Endothelial cell of umbilical vein (primary cell): ENCODE measurements around the gene SUCLG1.

Experiments used
- EZH2 ChIP-seq: IDR thresholded peaks from 2 replicates; pipeline ENCODE4 v1.6.1; 2012; ENCODE audit warnings: borderline replicate concordance, low read depth, mild to moderate bottlenecking, moderate library complexity, low read length, inconsistent platforms; ENCODE audit not compliant: severe bottlenecking
- FOS ChIP-seq: IDR thresholded peaks from 2 replicates; pipeline ENCODE4 v1.6.1; 2011; ENCODE audit warnings: mild to moderate bottlenecking, low read length, moderate library complexity, borderline replicate concordance; ENCODE audit not compliant: insufficient read depth
- JUN ChIP-seq: IDR thresholded peaks from 2 replicates; pipeline ENCODE4 v1.6.1; 2011; ENCODE audit warnings: borderline replicate concordance, low read depth; ENCODE audit not compliant: insufficient read length, insufficient read depth
- POLR2A ChIP-seq: IDR thresholded peaks from 2 replicates; pipeline ENCODE4 v1.6.1; 2012; ENCODE audit warnings: low read depth, mild to moderate bottlenecking, control low read depth, low read length
- POLR2AphosphoS5 ChIP-seq: IDR thresholded peaks from 2 replicates; pipeline ENCODE4 v1.6.1; 2012; ENCODE audit warnings: low read depth, mild to moderate bottlenecking, control low read depth, low read length, moderate library complexity; ENCODE audit not compliant: insufficient read depth
- TF ChIP-seq, protein P1 (sequence below), 2 donors: IDR thresholded peaks; 1 replicate in 1 of 2; 2 replicates in 1 of 2; pipeline ENCODE4 v1.5.1; 2011; ENCODE audit warnings: low read length in 2 of 2, mild to moderate bottlenecking in 2 of 2, moderate library complexity in 2 of 2, control low read depth in 1 of 2, inconsistent platforms in 1 of 2, low read depth in 1 of 2; ENCODE audit not compliant: insufficient read depth in 1 of 2; ENCODE audit errors: extremely low read depth in 1 of 2

DNA sequence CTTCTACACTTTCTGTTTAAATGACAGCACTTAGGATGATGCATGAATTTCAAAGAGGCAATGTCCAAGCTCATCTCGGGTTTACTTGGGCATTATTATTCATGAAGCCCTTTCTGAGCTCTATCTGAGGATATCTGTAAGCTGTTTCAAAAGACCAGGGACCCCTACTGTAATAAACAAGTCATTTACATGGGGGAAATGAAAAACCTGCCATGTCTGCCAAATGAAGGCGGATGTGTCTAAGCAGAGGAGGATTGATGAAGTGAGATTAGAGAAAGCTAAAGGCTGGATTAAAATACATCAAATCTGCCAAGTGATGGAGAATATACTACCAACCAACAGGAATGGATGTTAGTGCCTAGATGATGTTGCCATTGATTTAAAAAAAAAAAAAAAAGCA, 64.5 kb downstream of the SUCLG1 start:
- TF ChIP-seq, protein P1, sequence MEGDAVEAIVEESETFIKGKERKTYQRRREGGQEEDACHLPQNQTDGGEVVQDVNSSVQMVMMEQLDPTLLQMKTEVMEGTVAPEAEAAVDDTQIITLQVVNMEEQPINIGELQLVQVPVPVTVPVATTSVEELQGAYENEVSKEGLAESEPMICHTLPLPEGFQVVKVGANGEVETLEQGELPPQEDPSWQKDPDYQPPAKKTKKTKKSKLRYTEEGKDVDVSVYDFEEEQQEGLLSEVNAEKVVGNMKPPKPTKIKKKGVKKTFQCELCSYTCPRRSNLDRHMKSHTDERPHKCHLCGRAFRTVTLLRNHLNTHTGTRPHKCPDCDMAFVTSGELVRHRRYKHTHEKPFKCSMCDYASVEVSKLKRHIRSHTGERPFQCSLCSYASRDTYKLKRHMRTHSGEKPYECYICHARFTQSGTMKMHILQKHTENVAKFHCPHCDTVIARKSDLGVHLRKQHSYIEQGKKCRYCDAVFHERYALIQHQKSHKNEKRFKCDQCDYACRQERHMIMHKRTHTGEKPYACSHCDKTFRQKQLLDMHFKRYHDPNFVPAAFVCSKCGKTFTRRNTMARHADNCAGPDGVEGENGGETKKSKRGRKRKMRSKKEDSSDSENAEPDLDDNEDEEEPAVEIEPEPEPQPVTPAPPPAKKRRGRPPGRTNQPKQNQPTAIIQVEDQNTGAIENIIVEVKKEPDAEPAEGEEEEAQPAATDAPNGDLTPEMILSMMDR (IDR thresholded peaks at IDR 0.05; ENCODE audit: extremely low read depth in 1 of 2, insufficient read depth in 1 of 2, low read depth in 1 of 2, low read length in 2 of 2) = no peak
- no peak for TF ChIP-seq POLR2AphosphoS5
- no peak for TF ChIP-seq POLR2A
- no peak for TF ChIP-seq FOS
- no peak for TF ChIP-seq EZH2
- no peak for TF ChIP-seq JUN
